Measurements from ENCODE around the gene HSD17B2.

HSD17B2 gene

GRCh38 chr16:82070656-82071369, 35.8 kb downstream of the HSD17B2 start:
- peaks cover 4% of the 10 kb centered on the region for H3K27me3 ChIP-seq (ENCODE audit: insufficient read depth, poor library complexity, severe bottlenecking)
- no peak overlapping the region for H3K4me3 ChIP-seq (replicated peaks; ENCODE audit: insufficient read depth, low read length)
- no peak for DNase-seq (ENCODE audit: low read depth in 1 of 2, low spot score in 1 of 2)
- TF ChIP-seq REST (IDR thresholded peaks at IDR 0.05; ENCODE audit: insufficient replicate concordance, low read depth) (no peak), CTCF (IDR thresholded peaks at IDR 0.05; ENCODE audit: insufficient read depth, low read length) (no peak), POLR2AphosphoS5 (IDR thresholded peaks at IDR 0.05; ENCODE audit: low read depth) (no peak), SPI1 (IDR thresholded peaks at IDR 0.05; ENCODE audit: borderline replicate concordance, low read depth) (no peak), GABPA (IDR thresholded peaks at IDR 0.05; ENCODE audit: low read depth) (no peak)
- H3K27ac ChIP-seq (replicated peaks) = no peak overlapping the region

GRCh38 chr16:82071421-82071820, 36.4 kb downstream of the HSD17B2 start:
- Histone ChIP-seq H3K4me3 (replicated peaks; ENCODE audit: insufficient read depth, low read length) (no peak overlapping the region), H3K27me3 (ENCODE audit: insufficient read depth, poor library complexity, severe bottlenecking) (peaks cover 4% of the 10 kb centered on the region), H3K27ac (replicated peaks) (no peak overlapping the region)
- no peak for DNase-seq (ENCODE audit: low read depth in 1 of 2, low spot score in 1 of 2)
- TF ChIP-seq SPI1 (IDR thresholded peaks at IDR 0.05; ENCODE audit: borderline replicate concordance, low read depth) = no peak
- no peak for TF ChIP-seq REST (IDR thresholded peaks at IDR 0.05; ENCODE audit: insufficient replicate concordance, low read depth)
- TF ChIP-seq CTCF (IDR thresholded peaks at IDR 0.05; ENCODE audit: insufficient read depth, low read length) = no peak
- TF ChIP-seq POLR2AphosphoS5 (IDR thresholded peaks at IDR 0.05; ENCODE audit: low read depth) = no peak

GRCh38 chr16:82072313-82072712, 37.3 kb downstream of the HSD17B2 start:
- H3K4me3 ChIP-seq (replicated peaks; ENCODE audit: insufficient read depth, low read length) = no peak overlapping the region
- no peak overlapping the region for H3K27ac ChIP-seq (replicated peaks)
- H3K27me3 ChIP-seq (ENCODE audit: insufficient read depth, poor library complexity, severe bottlenecking) = peaks cover 4% of the 10 kb centered on the region
- TF ChIP-seq GABPA (IDR thresholded peaks at IDR 0.05; ENCODE audit: low read depth) = no peak
- TF ChIP-seq REST (IDR thresholded peaks at IDR 0.05; ENCODE audit: insufficient replicate concordance, low read depth) = no peak
- no peak for TF ChIP-seq POLR2AphosphoS5 (IDR thresholded peaks at IDR 0.05; ENCODE audit: low read depth)
- TF ChIP-seq CTCF (IDR thresholded peaks at IDR 0.05; ENCODE audit: insufficient read depth, low read length) = no peak
- no peak for TF ChIP-seq SPI1 (IDR thresholded peaks at IDR 0.05; ENCODE audit: borderline replicate concordance, low read depth)
- no peak for DNase-seq (ENCODE audit: low read depth in 1 of 2, low spot score in 1 of 2)
